Osteocyte (in vitro differentiated cells): Measurements from ENCODE around the gene MPZ. TPM values are rescaled to one million over a fixed set of nuclear protein-coding genes. Genes with fewer than 3 reads are reported as not detected.

ENCODE experiments used
- DNase-seq: peaks from one replicate; pipeline ENCODE4 v3.0.0; 2021; ENCODE audit warnings: mixed read lengths; ENCODE audit not compliant: unreplicated experiment; ENCODE audit errors: extremely low spot score
- H3K27ac Mint-ChIP-seq: one replicate; pipeline ENCODE4 v1.8.0; 2021; ENCODE audit warnings: mild to moderate bottlenecking, mixed read lengths; ENCODE audit not compliant: unreplicated experiment
- H3K27me3 Mint-ChIP-seq: one replicate; pipeline ENCODE4 v1.8.0; 2021; ENCODE audit warnings: mixed read lengths; ENCODE audit not compliant: unreplicated experiment
- H3K36me3 Mint-ChIP-seq: one replicate; pipeline ENCODE4 v1.8.0; 2021; ENCODE audit warnings: mixed read lengths; ENCODE audit not compliant: unreplicated experiment
- H3K4me1 Mint-ChIP-seq: one replicate; pipeline ENCODE4 v1.8.0; 2021; ENCODE audit warnings: mixed read lengths; ENCODE audit not compliant: unreplicated experiment
- H3K4me3 Mint-ChIP-seq: one replicate; pipeline ENCODE4 v1.8.0; 2021; ENCODE audit warnings: mild to moderate bottlenecking, moderate library complexity, mixed read lengths; ENCODE audit not compliant: unreplicated experiment
- H3K9me3 Mint-ChIP-seq: one replicate; pipeline ENCODE4 v1.8.0; 2021; ENCODE audit warnings: mixed read lengths; ENCODE audit not compliant: unreplicated experiment
- long read RNA-seq: library from polyadenylated mRNA; unstranded; transcript quantifications from one replicate; pipeline ENCODE4 v2.0.0, GENCODE V29; 2021
- total RNA-seq: library from RNA; stranded (reverse); gene quantifications from 2 replicates; pipeline ENCODE4 v1.2.1, GENCODE V29; 2021
- TF ChIP-seq, protein P1 (sequence below): fragments of 200-600 bp; sonication (generic); IDR thresholded peaks from 2 replicates; pipeline ENCODE4 v1.5.0; 2021; ENCODE audit warnings: antibody characterized with exemption, mild to moderate bottlenecking, moderate library complexity

MPZ gene
- 0.44 and 0.81 TPM in 2 replicates for total RNA-seq
- long read RNA-seq, result 0 reads

DNA sequence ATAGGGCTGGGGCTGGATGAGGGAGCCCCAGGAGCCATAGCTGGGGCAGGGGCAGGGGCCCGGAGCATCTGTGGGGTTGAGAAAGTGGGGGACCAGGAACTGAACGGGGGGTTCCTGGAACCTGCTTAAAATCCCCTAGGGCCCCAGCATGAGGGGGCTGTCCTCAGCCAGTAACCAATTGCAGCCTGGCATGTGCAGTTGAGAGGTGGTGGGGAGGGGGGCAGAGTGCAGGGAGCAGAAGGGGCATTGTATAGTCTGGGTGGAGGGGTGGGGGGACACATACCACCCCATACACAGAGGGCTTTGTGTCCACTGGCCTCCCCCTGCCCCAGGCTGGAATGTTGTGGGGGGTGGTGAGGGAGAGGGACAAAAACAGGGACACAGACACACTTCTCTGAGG, at the start of gene MPZ:
Gene MPZ (minus strand): TSS at position 101 of the 400 bp plus-strand sequence. CDS start 63 bp downstream, at position 38.
- Mint-ChIP-seq H3K9me3 (no peaks in the 10 kb centered on the region), H3K4me3 (no peak within 1 kb of the TSS), H3K36me3 (no peaks in the 10 kb centered on the region), H3K27ac (no peak within 1 kb of the TSS), H3K27me3 (peaks cover 18% of the 10 kb centered on the region), H3K4me1 (peaks cover 29% of the 10 kb centered on the region)
- TF ChIP-seq, protein P1, sequence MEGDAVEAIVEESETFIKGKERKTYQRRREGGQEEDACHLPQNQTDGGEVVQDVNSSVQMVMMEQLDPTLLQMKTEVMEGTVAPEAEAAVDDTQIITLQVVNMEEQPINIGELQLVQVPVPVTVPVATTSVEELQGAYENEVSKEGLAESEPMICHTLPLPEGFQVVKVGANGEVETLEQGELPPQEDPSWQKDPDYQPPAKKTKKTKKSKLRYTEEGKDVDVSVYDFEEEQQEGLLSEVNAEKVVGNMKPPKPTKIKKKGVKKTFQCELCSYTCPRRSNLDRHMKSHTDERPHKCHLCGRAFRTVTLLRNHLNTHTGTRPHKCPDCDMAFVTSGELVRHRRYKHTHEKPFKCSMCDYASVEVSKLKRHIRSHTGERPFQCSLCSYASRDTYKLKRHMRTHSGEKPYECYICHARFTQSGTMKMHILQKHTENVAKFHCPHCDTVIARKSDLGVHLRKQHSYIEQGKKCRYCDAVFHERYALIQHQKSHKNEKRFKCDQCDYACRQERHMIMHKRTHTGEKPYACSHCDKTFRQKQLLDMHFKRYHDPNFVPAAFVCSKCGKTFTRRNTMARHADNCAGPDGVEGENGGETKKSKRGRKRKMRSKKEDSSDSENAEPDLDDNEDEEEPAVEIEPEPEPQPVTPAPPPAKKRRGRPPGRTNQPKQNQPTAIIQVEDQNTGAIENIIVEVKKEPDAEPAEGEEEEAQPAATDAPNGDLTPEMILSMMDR, result no peak
- DNase-seq, result no peak

DNA sequence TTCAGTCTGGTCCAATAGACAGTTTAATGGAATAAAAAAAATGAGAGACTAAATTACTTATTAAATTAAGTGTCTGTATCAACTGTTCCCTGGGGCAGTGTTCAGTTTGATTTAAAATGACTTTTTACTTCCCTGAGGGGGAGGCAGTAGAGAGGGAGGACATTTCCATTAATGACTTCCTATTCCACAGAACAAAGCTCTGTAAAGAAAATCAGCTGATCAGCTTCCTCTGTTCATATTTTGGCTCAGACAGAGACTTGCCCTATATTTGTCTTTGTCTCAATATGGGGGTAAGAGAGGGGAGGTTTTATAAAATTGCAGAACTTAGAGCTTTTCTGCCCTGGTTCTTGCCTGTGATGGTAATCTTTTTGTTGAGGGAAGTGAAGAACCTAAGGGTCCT, 49.5 kb upstream of the MPZ start:
- no peak for DNase-seq
- H3K4me1 Mint-ChIP-seq, result no peaks in the 10 kb centered on the region
- H3K27me3 Mint-ChIP-seq, result no peaks in the 10 kb centered on the region
- no peak overlapping the region for H3K27ac Mint-ChIP-seq
- H3K36me3 Mint-ChIP-seq, result peaks cover 28% of the 10 kb centered on the region
- TF ChIP-seq, protein P1, result no peak
- no peaks in the 10 kb centered on the region for H3K9me3 Mint-ChIP-seq
- no peak overlapping the region for H3K4me3 Mint-ChIP-seq

DNA sequence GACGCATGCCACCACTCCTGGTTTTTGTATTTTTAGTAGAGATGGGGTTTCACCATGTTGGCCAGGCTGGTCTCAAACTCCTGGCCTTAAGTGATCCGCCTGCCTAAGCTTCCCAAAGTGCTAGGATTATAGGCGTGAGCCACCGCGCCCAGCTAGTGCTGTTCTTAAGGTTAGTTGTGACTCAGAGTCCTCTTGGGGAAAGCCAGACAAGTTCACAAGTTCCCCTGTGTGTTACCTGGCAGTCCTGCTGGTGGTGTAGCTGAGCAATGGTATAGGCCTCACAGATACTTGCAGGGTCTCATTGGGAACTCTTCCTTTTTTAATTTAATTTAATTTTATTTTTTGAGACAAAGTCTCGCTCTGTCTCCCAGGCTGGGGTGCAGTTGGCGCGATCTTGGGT, 47.3 kb upstream of the MPZ start:
- Mint-ChIP-seq H3K36me3 (peaks cover 25% of the 10 kb centered on the region), H3K4me3 (no peak overlapping the region), H3K27me3 (no peaks in the 10 kb centered on the region), H3K9me3 (no peaks in the 10 kb centered on the region), H3K4me1 (no peaks in the 10 kb centered on the region), H3K27ac (no peak overlapping the region)
- no peak for DNase-seq
- TF ChIP-seq, protein P1, result no peak

DNA sequence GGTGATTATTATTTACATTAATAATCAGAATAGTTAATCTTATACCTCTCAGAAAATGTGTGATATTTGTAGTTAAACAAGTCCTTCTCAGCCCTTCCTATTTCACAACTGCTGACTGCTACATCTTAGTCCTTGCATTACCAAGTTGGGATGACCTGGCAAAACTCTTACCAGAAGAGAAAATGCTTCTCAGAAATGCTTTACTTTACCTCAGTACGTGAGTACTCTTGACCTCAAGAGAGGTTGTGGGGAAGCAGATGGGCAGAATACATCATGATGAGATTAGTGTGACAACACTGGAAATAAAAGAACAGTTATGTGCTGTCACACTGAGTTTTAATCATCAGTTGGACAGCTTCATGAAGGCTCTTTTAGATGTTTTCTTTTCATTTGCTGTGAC, 41.7 kb upstream of the MPZ start:
- H3K27ac Mint-ChIP-seq, result no peak overlapping the region
- H3K27me3 Mint-ChIP-seq, result no peaks in the 10 kb centered on the region
- H3K4me3 Mint-ChIP-seq, result no peak overlapping the region
- H3K4me1 Mint-ChIP-seq, result no peaks in the 10 kb centered on the region
- no peaks in the 10 kb centered on the region for H3K9me3 Mint-ChIP-seq
- TF ChIP-seq, protein P1, result no peak
- peaks cover 16% of the 10 kb centered on the region for H3K36me3 Mint-ChIP-seq
- DNase-seq, result no peak

DNA sequence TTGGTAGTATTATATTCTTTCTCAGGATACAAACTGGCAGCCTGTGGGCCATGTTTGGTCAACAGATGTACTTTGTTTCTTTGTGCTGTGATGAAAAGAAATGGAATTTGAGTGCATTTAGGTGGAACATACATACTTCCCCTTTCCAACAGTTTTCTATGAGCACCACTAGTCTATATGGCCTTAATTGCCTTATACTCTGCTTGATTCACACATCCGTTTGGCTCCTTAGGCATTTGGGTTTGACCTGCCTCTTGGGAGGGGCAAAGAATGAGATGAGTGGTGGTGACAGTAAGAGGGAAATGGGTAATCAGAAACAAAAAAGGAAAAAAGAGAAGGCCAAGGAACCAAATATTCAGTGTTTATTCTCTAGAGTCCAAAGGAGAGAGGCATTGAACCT, 40.9 kb upstream of the MPZ start:
- Mint-ChIP-seq H3K9me3 (no peaks in the 10 kb centered on the region), H3K27ac (no peak overlapping the region)

More for the DNA sequence above, 40.9 kb upstream of the MPZ start:
- no peak overlapping the region for H3K4me3 Mint-ChIP-seq
- no peaks in the 10 kb centered on the region for H3K27me3 Mint-ChIP-seq
- H3K36me3 Mint-ChIP-seq, result peaks cover 14% of the 10 kb centered on the region
- no peaks in the 10 kb centered on the region for H3K4me1 Mint-ChIP-seq
- DNase-seq, result no peak
- TF ChIP-seq, protein P1, result no peak
